SU-DHL-6 (cell line): Measurements from ENCODE around the gene PRICKLE1.

ENCODE experiments used
- H2AFZ ChIP-seq: fragments of 200-600 bp; sonication (generic); 2 replicates; pipeline ENCODE4 v1.6.1; 2014; ENCODE audit warnings: low read depth, mild to moderate bottlenecking, moderate library complexity, mixed read lengths, antibody characterized with exemption, low read length; ENCODE audit not compliant: severe bottlenecking
- H3F3A ChIP-seq: fragments of 200-600 bp; shearing (Covaris generic); 2 replicates; pipeline ENCODE4 v1.6.0; 2016; ENCODE audit warnings: antibody characterized with exemption, mild to moderate bottlenecking; ENCODE audit not compliant: insufficient read depth
- H3K27ac ChIP-seq: fragments of 200-600 bp; sonication (generic); 2 replicates; pipeline ENCODE4 v1.5.1; 2016; ENCODE audit warnings: low read depth, mild to moderate bottlenecking, low read length, moderate library complexity, mixed read lengths
- H3K27me3 ChIP-seq: fragments of 200-600 bp; sonication (generic), shearing (Covaris generic); 2 replicates; pipeline ENCODE4 v1.6.0; 2014; ENCODE audit warnings: mild to moderate bottlenecking, low read length
- H3K36me3 ChIP-seq: fragments of 200-600 bp; sonication (generic); 2 replicates; pipeline ENCODE4 v1.6.1; 2014; ENCODE audit warnings: mild to moderate bottlenecking, low read length, mixed read lengths
- H3K4me2 ChIP-seq: fragments of 300-600, 200-600 bp; shearing (Covaris generic), sonication (generic); 2 replicates; pipeline ENCODE4 v1.6.0; 2014; ENCODE audit warnings: low read length, low read depth, mild to moderate bottlenecking; ENCODE audit not compliant: poor library complexity, severe bottlenecking
- H3K4me3 ChIP-seq: fragments of 200-600 bp; sonication (generic); 2 replicates; pipeline ENCODE4 v1.5.1; 2014; ENCODE audit warnings: antibody characterized with exemption, low read length, mild to moderate bottlenecking, mixed read lengths; ENCODE audit not compliant: insufficient read depth, poor library complexity, severe bottlenecking
- H3K79me2 ChIP-seq: fragments of 200-600 bp; sonication (generic); 2 replicates; pipeline ENCODE4 v1.6.1; 2014; ENCODE audit warnings: mild to moderate bottlenecking, low read length, moderate library complexity; ENCODE audit not compliant: insufficient read depth
- H3K9ac ChIP-seq: fragments of 200-600 bp; sonication (generic); 2 replicates; pipeline ENCODE4 v1.7.0; 2014; ENCODE audit warnings: mild to moderate bottlenecking, low read length
- H3K9me2 ChIP-seq: fragments of 200-600 bp; sonication (generic); replicated peaks from 2 replicates; pipeline ENCODE4 v1.6.1; 2014; ENCODE audit warnings: low read length; ENCODE audit not compliant: insufficient read depth
- H3K9me3 ChIP-seq: fragments of 200-600 bp; sonication (generic); 2 replicates; pipeline ENCODE4 v1.6.1; 2014; ENCODE audit warnings: low read length, mixed read lengths; ENCODE audit not compliant: insufficient read depth
- H4K20me1 ChIP-seq: fragments of 200-600 bp; sonication (generic); 2 replicates; pipeline ENCODE4 v1.6.1; 2014; ENCODE audit warnings: low read depth, mild to moderate bottlenecking, antibody characterized with exemption, low read length, moderate library complexity, mixed read lengths
- EZH2phosphoT487 ChIP-seq: fragments of 200-600 bp; sonication (generic), shearing (Covaris generic); conservative IDR thresholded peaks from 2 replicates; pipeline ENCODE4 v1.6.1; 2018; ENCODE audit warnings: mild to moderate bottlenecking, antibody characterized with exemption, low read length, moderate library complexity, mixed read lengths
- TF ChIP-seq, protein P1 (sequence below): fragments of 200-600 bp; sonication (generic); IDR thresholded peaks from one replicate; pipeline ENCODE4 v1.5.1; 2017; ENCODE audit warnings: antibody characterized with exemption, mild to moderate bottlenecking, low read length, moderate library complexity; ENCODE audit not compliant: insufficient read depth, poor library complexity, severe bottlenecking

Gene PRICKLE1

DNA sequence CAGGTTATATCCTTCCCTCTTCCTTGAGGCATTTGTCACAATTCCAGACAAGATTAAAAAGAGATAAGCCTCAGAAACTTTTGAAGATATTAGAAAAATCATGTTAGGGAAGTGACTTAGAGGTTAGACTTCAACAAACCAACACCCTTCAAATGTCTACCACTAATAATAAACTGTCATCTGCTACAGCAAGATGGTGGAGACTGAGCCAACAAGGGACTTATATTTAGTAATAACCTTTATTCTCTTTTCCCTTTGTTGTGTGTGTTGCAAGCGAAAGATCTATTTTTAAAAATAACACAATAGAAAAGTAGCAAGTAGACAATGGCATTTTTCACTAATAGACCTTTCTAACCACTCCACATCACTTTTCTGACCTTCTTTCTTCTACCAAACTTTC, 28.6 kb downstream of the PRICKLE1 start:
- Histone ChIP-seq H2AFZ (no peak overlapping the region), H3K27ac (no peak overlapping the region), H3K9ac (no peak overlapping the region), H3K4me3 (no peak overlapping the region), H4K20me1 (no peaks in the 10 kb centered on the region), H3F3A (no peaks in the 10 kb centered on the region), H3K27me3 (no peaks in the 10 kb centered on the region), H3K4me2 (no peak overlapping the region), H3K9me3 (no peaks in the 10 kb centered on the region), H3K36me3 (no peaks in the 10 kb centered on the region), H3K79me2 (no peaks in the 10 kb centered on the region), H3K9me2 (no peaks in the 10 kb centered on the region)
- TF ChIP-seq EZH2phosphoT487, result no peak
- TF ChIP-seq, protein P1, sequence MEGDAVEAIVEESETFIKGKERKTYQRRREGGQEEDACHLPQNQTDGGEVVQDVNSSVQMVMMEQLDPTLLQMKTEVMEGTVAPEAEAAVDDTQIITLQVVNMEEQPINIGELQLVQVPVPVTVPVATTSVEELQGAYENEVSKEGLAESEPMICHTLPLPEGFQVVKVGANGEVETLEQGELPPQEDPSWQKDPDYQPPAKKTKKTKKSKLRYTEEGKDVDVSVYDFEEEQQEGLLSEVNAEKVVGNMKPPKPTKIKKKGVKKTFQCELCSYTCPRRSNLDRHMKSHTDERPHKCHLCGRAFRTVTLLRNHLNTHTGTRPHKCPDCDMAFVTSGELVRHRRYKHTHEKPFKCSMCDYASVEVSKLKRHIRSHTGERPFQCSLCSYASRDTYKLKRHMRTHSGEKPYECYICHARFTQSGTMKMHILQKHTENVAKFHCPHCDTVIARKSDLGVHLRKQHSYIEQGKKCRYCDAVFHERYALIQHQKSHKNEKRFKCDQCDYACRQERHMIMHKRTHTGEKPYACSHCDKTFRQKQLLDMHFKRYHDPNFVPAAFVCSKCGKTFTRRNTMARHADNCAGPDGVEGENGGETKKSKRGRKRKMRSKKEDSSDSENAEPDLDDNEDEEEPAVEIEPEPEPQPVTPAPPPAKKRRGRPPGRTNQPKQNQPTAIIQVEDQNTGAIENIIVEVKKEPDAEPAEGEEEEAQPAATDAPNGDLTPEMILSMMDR, result no peak

DNA sequence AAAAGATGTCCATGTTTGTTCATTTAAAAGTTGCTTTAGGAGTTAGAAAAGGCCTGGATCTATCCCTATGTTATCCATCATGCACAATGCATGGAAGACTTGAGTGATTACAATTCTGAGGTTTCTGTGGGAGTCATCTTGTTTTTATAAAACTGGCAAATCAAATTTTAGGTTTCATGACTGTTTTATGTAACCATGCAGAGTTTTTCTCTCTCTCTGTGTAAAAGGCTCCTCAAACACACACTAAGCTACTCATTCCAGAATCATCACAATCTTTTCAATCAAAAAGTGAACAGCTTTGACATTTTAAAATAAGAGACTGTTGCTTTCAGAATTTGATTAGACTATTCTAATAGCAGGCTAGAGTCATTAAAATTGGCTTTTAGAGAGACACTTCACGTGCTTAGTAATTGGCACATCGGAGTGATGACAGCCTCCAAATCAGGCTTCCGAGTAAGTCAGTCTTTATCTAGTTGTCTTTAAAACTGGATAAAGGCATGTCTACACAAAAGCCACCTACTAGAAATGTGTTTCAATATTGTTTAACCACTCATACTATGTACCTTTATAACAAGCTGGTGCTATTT, 31.9 kb downstream of the PRICKLE1 start:
- Histone ChIP-seq H3F3A (no peaks in the 10 kb centered on the region), H3K4me3 (no peak overlapping the region), H4K20me1 (no peaks in the 10 kb centered on the region), H3K4me2 (no peak overlapping the region), H2AFZ (no peak overlapping the region), H3K79me2 (no peaks in the 10 kb centered on the region), H3K27ac (no peak overlapping the region), H3K9me2 (no peaks in the 10 kb centered on the region), H3K9ac (no peak overlapping the region), H3K9me3 (no peaks in the 10 kb centered on the region), H3K36me3 (no peaks in the 10 kb centered on the region), H3K27me3 (no peaks in the 10 kb centered on the region)
- no peak for TF ChIP-seq EZH2phosphoT487
- TF ChIP-seq, protein P1, result no peak

DNA sequence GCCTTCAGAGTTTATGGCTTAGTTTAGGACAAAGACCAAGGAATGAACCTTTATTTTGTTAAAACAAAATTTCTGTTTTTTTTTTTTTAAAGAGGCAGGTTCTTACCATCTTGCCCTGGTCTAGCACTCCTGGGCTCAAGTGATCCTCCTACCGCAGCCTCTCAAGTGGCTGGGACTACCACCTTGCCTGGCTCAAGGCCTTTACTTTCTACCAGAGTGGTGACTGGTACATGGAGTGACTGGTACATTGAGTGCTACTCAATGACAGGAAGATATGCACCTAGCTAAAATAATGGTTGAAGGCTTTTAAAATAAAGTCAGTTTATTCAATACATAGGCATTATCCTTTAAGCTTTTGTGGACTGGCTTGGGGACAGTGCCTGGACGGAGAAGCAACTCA, 32.6 kb downstream of the PRICKLE1 start:
- TF ChIP-seq, protein P1, result no peak
- no peak for TF ChIP-seq EZH2phosphoT487
- Histone ChIP-seq H3K27me3 (no peaks in the 10 kb centered on the region), H2AFZ (no peak overlapping the region), H3K36me3 (no peaks in the 10 kb centered on the region), H3K4me2 (no peak overlapping the region), H3K27ac (no peak overlapping the region), H3K9ac (no peak overlapping the region), H3F3A (no peaks in the 10 kb centered on the region), H3K4me3 (no peak overlapping the region), H3K9me2 (no peaks in the 10 kb centered on the region), H4K20me1 (no peaks in the 10 kb centered on the region), H3K79me2 (no peaks in the 10 kb centered on the region), H3K9me3 (no peaks in the 10 kb centered on the region)
